Measurements from ENCODE around the gene SRSF4. TPM values are rescaled to one million over a fixed set of nuclear protein-coding genes. Genes with fewer than 3 reads are reported as not detected.

SRSF4 gene
- total and polyA plus RNA-seq, 9 of the 15 experiments (the other 6 are each of a cell fraction or from before 2014, with no cell fraction given): 15.9 to 132 (median 82.0) TPM

GRCh38 chr1:29202584-29203340, 21.1 kb upstream of the SRSF4 start (continued):
- 0 out of 4 replicates have a peak, but pooled peaks of 1 of the 2 experiments have one; percentile 69 for TF ChIP-seq ZNF639 (CRISPR knock-in tag; conservative IDR thresholded peaks at IDR 0.05 in 1 of 2, IDR thresholded peaks at IDR 0.05 in 1 of 2)
- TF ChIP-seq SMARCA4 (IDR thresholded peaks at IDR 0.05): peak; percentile 92
- peak; percentile 87 for TF ChIP-seq NFE2 (IDR thresholded peaks at IDR 0.05; ENCODE audit: low read depth)
- TF ChIP-seq KLF13 (tag; IDR thresholded peaks at IDR 0.05; ENCODE audit: borderline replicate concordance, low read depth): 0 out of 2 replicates have a peak, but pooled peaks have one; percentile 24
- TF ChIP-seq MTA3 (IDR thresholded peaks at IDR 0.05; ENCODE audit: borderline replicate concordance): 0 out of 2 replicates have a peak, but pooled peaks have one; percentile 74
- TF ChIP-seq SRSF3 (IDR thresholded peaks at IDR 0.05; ENCODE audit: insufficient read depth, low read length): no peak
- TF ChIP-seq ZEB2 (IDR thresholded peaks at IDR 0.05): 0 out of 2 replicates have a peak, but pooled peaks have one; percentile 43
- peak; percentile 22; the same call in 1 of the 2 replicates for TF ChIP-seq ETV1 (tag; conservative IDR thresholded peaks at IDR 0.05; ENCODE audit: low read depth)
- peak; percentile 77 for TF ChIP-seq MTA2 (IDR thresholded peaks at IDR 0.05; ENCODE audit: low read depth)
- TF ChIP-seq ATF3 (IDR thresholded peaks at IDR 0.05): peak; percentile 97
- TF ChIP-seq ATF3 (CRISPR knock-in tag; conservative IDR thresholded peaks at IDR 0.05): peak; percentile 98; the same call in 1 of the 2 replicates
- TF ChIP-seq DMBX1 (CRISPR knock-in tag; IDR thresholded peaks at IDR 0.05; ENCODE audit: borderline replicate concordance): peak; percentile 76; the same call in 1 of the 2 replicates
- TF ChIP-seq ARID1B (IDR thresholded peaks at IDR 0.05): peak; percentile 96
- TF ChIP-seq FOSL1 (tag; conservative IDR thresholded peaks at IDR 0.05): peak; percentile 99
- TF ChIP-seq MYNN (IDR thresholded peaks at IDR 0.05): peak; percentile 90; the same call in 1 of the 2 replicates
- no peak for TF ChIP-seq MYNN (CRISPR knock-in tag; IDR thresholded peaks at IDR 0.05)
- TF ChIP-seq SP1 (CRISPR knock-in tag; IDR thresholded peaks at IDR 0.05): peak; percentile 90
- peak; percentile 77 for TF ChIP-seq CTCFL (IDR thresholded peaks at IDR 0.05; ENCODE audit: borderline replicate concordance, insufficient read depth, low read depth, low read length, poor library complexity, severe bottlenecking)
- TF ChIP-seq ZHX1 (conservative IDR thresholded peaks at IDR 0.05; ENCODE audit: low read length): no peak
- no peak for TF ChIP-seq TGIF2 (CRISPR knock-in tag; IDR thresholded peaks at IDR 0.05)
- TF ChIP-seq ZNF589 (CRISPR knock-in tag; IDR thresholded peaks at IDR 0.05; ENCODE audit: low read depth): no peak

All from K562 (cell line).